ENCODE measurements around the gene SPPL2C.

SPPL2C gene

GRCh38 chr17:45844695-45845375 is at the start of gene SPPL2C:
Gene SPPL2C, plus strand, starts transcription at chr17:45844881. Its CDS starts 26 bp downstream, at chr17:45844907.
- DNase-seq: no peak

DNA sequence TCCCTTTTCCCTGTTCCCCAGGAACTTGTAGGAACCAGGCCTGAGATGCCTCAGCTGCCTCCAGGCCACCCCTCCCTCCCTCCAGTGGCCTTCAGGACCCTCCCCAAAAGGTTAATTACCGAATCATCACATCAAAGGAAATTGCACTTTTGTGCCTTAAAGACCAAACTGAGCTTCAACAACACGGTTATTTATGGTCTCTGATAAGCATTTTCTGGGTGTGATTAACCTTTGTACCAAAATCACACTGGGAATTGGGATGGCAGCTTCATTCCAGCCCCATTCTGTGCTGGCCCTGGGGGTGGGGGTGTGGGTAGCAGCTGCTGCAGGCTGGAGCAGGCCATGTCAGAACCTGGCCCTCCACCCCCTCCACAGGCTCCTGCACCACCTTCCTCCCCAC is 43.9 kb upstream of the SPPL2C start:
- DNase-seq: no peak

DNA sequence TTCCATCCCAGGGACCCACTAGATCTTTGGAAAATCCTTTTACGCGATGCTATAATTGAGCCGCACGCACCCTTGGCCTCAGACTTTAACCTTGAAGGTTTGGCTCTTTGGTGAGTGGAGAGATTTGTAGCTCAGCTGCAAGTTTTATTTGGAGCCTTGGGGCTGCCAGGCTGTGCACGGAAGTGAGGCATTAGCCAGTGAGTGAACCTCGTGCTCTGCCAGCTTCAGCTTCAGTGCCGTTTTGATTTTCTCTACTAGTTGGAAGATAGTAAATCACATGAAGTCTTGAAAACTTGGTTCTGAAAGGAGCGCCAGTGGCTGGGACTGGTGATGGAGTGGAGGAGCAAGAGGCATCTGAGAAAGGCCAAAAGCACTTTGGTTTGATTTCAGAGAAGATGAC is 43.3 kb upstream of the SPPL2C start:
- DNase-seq: no peak

GRCh38 chr17:45808845-45809244 is 35.8 kb upstream of the SPPL2C start:
- DNase-seq: no peak

- DNase-seq: no peak
These were observed 35.2 kb upstream of the SPPL2C start for GRCh38 chr17:45809499-45809898.

DNA sequence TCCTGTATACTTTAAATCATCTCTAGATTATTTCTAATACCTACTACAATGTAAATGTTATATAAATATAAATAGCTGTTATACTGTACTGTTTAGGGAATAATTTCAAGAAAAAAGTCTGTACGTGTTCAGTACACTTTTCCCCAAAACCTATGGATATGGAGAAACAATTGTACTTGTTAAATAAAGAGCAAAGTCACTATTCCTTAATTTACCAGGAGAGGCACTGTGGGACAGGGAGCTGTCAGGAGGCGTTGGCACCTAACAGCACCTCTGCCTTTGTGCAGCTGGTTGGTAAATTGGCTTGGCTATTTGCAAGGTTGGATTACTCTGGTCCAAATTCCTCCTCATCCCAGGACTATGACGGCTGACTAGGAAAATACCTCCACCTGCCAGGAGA is 32.6 kb upstream of the SPPL2C start:
- DNase-seq: no peak

DNA sequence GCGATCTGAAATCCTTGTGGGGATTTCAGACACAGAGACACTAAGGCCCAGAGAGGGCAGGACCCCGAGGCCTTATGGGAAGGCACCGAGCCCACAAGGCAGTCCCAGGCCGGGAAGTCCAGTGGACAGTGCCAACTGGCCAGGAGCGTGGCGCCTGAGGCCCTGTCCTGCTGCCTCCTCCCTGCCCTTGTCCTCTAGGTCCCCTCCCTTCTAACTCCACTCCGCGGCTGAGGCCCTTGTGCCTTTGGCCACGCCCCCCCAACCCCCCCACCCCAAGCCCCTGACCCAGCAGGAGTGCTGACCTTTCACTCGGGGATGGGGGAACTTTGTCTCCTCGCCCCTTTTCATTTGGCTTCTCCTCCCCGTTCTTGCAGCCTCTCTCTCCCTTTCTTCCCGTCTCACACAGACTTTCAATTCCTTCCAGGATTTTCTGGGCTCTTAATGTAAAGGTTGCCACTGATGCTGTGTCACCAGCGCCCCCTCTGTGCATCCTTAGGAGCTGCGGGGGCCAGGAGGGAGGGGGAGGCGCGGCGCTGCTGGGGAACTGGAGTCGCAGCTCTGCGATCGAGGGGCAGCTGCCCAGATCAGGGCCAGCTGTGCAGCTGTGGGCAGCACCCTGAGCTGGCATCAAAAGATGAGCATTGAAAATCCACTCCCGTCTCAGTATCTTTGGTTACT is 31.5 kb upstream of the SPPL2C start:
- DNase-seq: no peak

DNA sequence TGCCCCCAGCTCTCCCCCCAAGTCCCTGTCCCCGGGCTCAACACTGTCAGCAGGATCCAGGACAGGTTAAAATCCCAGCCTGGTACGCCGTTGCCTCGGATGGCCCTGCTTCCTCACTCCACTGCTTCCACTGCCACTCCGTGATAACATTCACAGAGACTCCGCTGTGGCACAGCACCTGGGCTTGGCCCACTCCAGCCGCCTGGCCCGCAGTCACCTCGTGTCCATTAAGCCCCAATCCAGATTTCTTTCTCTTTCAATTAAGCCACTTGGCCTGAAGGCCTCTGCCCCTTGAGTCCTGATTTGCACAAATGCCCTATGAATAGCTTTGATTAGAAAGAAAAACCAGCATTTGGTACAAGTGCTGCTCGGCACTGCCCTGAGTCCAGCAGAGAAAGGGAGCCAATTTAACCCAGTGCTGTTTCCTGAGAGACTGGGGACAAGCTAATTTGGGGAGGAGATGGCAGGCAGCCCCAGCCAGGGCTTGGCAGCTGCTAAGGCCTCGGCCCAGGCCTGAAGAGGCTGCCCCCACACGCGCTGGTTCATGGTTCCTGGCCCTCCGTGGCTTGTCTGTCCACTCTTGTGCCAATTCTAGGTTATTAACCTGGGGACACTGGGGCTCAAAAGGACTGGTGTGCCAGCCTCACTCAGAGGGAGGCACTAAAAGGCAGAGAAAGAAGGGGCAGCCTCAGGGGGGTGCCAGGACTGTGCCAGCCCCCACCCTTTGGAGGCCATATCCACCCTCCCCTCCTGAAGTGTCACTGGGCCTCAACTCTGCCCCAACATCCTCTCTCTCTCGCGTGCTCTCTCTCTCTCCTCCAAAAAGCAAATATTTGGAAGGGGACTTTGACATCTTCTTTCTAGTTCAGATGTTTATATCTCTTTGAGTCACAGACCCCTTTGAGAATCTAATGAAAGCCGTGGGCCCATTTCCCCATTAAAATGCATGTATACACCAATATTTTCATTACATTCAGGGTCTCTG is 29.8 kb upstream of the SPPL2C start:
- no peak for DNase-seq

DNA sequence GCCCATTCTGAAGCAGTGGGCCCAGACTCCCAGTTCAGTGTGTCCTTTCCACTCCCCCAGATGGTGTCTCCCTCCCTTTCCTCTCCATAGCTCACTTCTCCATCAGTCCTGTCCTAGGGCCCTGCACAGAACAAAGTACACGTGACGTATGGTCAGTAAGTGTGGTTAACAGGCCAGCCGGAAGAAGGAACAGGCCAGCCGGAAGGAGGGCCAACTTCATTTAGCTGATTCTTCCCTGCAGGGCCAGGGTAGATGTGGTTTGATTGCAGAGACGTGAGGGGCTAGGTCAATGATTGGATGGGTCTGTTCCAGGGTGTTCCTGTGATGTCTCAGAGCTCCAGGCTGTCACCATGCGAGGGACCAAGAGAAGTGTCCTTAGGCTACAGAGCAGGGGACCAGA is 28.9 kb upstream of the SPPL2C start:
- no peak for DNase-seq

- no peak for DNase-seq
These were observed 26.6 kb upstream of the SPPL2C start for GRCh38 chr17:45818041-45818440.

DNA sequence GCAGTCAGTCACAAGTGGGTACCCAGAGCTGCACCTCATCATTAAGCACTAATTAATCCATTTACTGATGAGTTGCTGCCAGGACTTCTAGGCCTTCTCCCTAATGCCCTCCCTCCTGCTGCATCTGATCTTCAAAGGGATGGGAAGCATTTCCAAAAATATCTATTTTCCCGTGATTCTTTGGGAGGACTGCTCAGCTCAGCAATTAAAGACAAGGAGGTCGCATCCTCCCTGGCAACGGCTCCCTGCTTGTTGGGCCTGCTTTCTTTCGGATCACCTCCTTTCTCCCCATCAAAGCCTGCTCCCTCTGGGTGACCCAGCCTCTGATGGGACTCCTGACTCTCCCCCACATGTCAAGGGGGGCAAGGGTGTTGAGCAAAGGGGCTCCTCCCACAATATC is 26.0 kb upstream of the SPPL2C start:
- DNase-seq: no peak

DNA sequence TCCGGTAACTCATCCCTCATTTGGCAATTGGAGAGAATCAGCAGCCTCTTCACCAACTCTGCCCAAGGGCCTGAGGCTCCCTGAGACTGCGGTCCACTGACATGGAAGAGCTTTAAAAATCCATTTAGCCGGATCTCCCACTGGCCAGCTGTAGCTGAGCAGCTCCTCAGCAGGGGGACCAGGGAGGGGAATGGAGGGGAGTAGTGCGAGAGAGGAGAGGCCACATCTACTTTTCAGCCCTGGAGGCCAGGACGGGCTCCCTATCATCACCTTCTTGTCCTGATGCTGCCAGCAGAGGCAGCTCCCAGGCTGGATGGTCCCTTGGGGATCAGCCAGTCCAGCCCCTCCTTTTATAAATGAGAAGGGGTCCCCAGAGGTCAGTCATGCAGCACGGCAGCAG is 25.0 kb upstream of the SPPL2C start:
- DNase-seq: no peak

GRCh38 chr17:45820052-45820780 is 24.5 kb upstream of the SPPL2C start:
- no peak for DNase-seq

GRCh38 chr17:45821147-45821546 is 23.5 kb upstream of the SPPL2C start:
- DNase-seq: no peak

DNA sequence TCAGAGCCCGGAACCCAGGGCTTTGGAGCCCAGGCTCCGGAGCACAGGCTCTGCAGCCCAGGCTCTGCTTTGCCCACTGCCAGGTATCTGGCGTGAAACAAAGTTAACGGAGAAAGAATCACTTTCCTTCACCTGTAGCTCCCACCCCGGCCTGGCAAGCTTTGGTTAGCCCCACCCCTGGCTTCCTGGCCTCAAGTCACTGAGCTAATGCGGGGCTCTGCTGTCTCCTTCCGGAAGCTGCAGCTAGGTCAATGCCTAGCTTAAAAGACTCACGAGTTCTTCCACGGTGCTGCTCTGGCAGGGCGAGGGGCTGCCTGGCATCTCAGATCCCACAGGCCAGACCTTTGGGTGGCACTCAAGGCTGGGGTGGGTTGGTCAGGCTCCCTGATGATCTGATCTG is 21.1 kb upstream of the SPPL2C start:
- no peak for DNase-seq

DNA sequence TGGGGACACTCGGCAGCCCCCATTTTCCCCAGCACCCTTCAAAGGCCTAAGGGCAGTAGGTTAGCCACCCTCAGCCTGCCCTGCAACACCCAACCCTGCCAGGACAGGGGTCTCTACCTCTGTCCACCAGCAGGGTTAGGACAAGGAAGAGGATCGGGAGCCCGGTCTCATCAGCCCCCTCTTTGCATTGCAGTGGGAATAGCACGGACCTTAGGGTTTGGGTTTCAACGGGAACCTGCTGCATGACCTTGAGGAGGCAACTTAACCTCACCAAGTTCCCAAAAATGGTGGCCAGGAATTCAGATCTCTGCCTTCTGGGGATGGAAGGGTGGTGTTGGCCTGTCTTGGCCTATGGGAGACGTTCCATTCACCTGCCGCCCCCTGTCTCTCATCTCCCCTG is 20.2 kb upstream of the SPPL2C start:
- DNase-seq: no peak

GRCh38 chr17:45824901-45825492 is 19.7 kb upstream of the SPPL2C start:
- DNase-seq: no peak

DNA sequence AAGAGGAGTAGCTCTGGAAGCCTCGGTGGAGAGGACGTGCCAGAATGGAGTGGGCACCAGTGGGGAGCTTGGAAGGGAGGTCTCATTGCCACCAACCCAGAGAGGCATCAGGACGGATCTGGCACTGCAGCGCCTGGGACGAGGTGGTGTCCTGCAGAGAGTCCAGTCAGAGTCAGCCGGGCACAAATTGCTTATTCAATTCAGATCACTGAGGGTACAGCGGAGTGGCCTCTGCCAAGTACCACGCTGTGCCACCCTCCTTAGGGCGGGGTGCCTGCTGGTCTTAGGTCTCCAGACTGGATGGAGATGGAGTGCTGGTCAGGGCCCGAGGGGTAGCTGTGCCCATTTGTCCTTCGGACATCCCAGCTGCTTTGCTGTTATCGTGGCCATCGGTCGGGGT is 18.9 kb upstream of the SPPL2C start:
- DNase-seq: no peak

GRCh38 chr17:45826919-45827588 is 17.6 kb upstream of the SPPL2C start:
- no peak for DNase-seq

DNA sequence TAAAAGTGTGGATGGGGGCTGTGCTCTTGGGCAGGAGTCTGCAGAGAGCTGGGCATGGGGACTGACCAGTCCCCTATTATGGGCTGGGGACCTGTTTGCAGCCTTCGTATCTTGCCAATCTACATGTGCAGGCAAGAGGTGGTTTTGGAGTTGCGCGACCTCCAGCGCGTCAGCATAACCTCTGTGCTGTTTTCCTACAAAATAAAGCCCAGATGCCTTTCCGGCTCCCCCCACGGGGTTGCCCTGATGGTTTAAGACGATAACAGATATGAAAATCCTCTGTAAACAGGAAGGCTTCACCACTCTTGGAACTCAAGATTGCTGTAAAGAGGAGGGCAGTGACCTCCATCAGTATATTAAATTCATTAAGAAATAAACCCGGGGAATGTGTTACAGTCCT is 16.5 kb upstream of the SPPL2C start:
- no peak for DNase-seq

- DNase-seq: no peak
These were observed 16.0 kb upstream of the SPPL2C start for GRCh38 chr17:45828582-45829133.

DNA sequence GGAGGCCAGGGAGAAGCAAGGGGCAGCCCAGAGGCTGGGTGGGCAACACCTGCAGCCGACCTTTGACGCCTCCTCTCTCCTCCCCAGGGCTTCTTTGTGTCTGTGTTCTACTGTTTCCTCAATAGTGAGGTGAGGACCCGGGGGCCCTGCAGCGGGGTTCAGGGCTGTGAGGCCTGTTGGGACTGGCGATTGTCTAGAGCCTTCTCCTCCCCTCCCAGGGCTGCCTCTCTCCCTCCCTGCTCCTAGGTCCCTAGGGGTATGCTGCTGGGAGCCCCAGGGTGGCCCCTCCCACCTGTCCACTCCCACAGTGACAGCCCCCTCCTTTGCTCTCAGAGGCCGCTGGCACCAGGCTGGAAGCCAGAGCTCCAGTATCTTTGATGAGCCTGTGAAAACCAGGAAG is 10.8 kb upstream of the SPPL2C start:
- no peak for DNase-seq
